Colonic mucosa (tissue), 4 donors: ENCODE measurements around the gene SOX10. TPM values are rescaled to one million over a fixed set of nuclear protein-coding genes. Genes with fewer than 3 reads are reported as not detected.

Experiments
- DNase-seq: peaks from one replicate; pipeline ENCODE4 v3.0.0-alpha.2; 2020
- H3K27ac ChIP-seq: fragments of 200-600 bp; one replicate; pipeline ENCODE4 v1.8.0; 2021
- H3K27me3 ChIP-seq: fragments of 200-600 bp; one replicate; pipeline ENCODE4 v1.8.0; 2021
- H3K36me3 ChIP-seq: fragments of 200-600 bp; one replicate; pipeline ENCODE4 v1.8.0; 2021
- H3K4me1 ChIP-seq: fragments of 200-600 bp; one replicate; pipeline ENCODE4 v1.8.0; 2021; ENCODE audit warnings: mild to moderate bottlenecking
- H3K4me3 ChIP-seq: fragments of 200-600 bp; one replicate; pipeline ENCODE4 v1.8.0; 2021
- H3K9ac ChIP-seq, 2 donors: one replicate each; pipeline ENCODE4 v1.7.0; 2013; ENCODE audit warnings: control low read depth in 2 of 2, low read depth in 2 of 2, low read length in 2 of 2
- H3K9me3 ChIP-seq: fragments of 200-600 bp; one replicate; pipeline ENCODE4 v1.8.0; 2021
- intact Hi-C: fragments of 100-400 bp; cut with DNase I; formaldehyde crosslinking; loops from one replicate; pipeline ENCODE4 v1.14.1; 2022
- total RNA-seq, 2 donors: library from RNA; stranded (reverse); fragmentation: NEBNext Ultra II Directional in 1 of 2; extraction: Animal tissue kit (Norgen Biotek cat#: 25700) in 1 of 2; gene quantifications; one replicate each; pipeline ENCODE4 v1.2.1, GENCODE V29; 2021
- TF ChIP-seq, protein P1 (sequence below): fragments of 200-600 bp; IDR thresholded peaks from one replicate; pipeline ENCODE4 v1.8.0; 2022; ENCODE audit warnings: antibody characterized with exemption, mild to moderate bottlenecking
- donor health status: healthy.
- donor health status: DM: no; HTN: no; CAD: no.
- donor health status: DM: no; HTN: no; CAD: no.

SOX10 gene
- total RNA-seq, 2 donors from 2014 or later, result 0.57 to 3.4 TPM

GRCh38 chr22:37967637-37968451, 16.5 kb downstream of the SOX10 start:
- TF ChIP-seq, protein P1, sequence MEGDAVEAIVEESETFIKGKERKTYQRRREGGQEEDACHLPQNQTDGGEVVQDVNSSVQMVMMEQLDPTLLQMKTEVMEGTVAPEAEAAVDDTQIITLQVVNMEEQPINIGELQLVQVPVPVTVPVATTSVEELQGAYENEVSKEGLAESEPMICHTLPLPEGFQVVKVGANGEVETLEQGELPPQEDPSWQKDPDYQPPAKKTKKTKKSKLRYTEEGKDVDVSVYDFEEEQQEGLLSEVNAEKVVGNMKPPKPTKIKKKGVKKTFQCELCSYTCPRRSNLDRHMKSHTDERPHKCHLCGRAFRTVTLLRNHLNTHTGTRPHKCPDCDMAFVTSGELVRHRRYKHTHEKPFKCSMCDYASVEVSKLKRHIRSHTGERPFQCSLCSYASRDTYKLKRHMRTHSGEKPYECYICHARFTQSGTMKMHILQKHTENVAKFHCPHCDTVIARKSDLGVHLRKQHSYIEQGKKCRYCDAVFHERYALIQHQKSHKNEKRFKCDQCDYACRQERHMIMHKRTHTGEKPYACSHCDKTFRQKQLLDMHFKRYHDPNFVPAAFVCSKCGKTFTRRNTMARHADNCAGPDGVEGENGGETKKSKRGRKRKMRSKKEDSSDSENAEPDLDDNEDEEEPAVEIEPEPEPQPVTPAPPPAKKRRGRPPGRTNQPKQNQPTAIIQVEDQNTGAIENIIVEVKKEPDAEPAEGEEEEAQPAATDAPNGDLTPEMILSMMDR, result no peak
- Histone ChIP-seq H3K27me3 (no peaks in the 10 kb centered on the region), H3K27ac (no peak overlapping the region), H3K36me3 (no peaks in the 10 kb centered on the region), H3K4me3 (no peak overlapping the region), H3K4me1 (no peaks in the 10 kb centered on the region), H3K9ac (no peak overlapping the region), H3K9me3 (no peaks in the 10 kb centered on the region)
- intact Hi-C loops, result loop anchor here (2.0 kb wide), 1 partner anchor 149 kb away; no protein-coding TSS in a partner anchor
- no peak for DNase-seq

GRCh38 chr22:37967147-37967546, 17.2 kb downstream of the SOX10 start:
- Histone ChIP-seq H3K27ac (no peak overlapping the region), H3K9me3 (no peaks in the 10 kb centered on the region), H3K4me3 (no peak overlapping the region), H3K36me3 (no peaks in the 10 kb centered on the region), H3K9ac (no peak overlapping the region), H3K4me1 (no peaks in the 10 kb centered on the region), H3K27me3 (no peaks in the 10 kb centered on the region)
- TF ChIP-seq, protein P1, result no peak
- intact Hi-C loops, result loop anchor here (2.0 kb wide), 1 partner anchor 148 kb away; no protein-coding TSS in a partner anchor
- no peak for DNase-seq

GRCh38 chr22:37965940-37966664, 18.3 kb downstream of the SOX10 start:
- Histone ChIP-seq H3K36me3 (no peaks in the 10 kb centered on the region), H3K9me3 (no peaks in the 10 kb centered on the region), H3K27ac (no peak overlapping the region), H3K4me3 (no peak overlapping the region), H3K27me3 (no peaks in the 10 kb centered on the region), H3K9ac (no peak overlapping the region), H3K4me1 (no peaks in the 10 kb centered on the region)
- DNase-seq, result no peak
- intact Hi-C loops, result loop anchor here (2.0 kb wide), 1 partner anchor 147 kb away; no protein-coding TSS in a partner anchor
- TF ChIP-seq, protein P1, result no peak

- no peak for DNase-seq
- H3K9me3 ChIP-seq, result no peaks in the 10 kb centered on the region
- no peak overlapping the region for H3K4me3 ChIP-seq
- no peaks in the 10 kb centered on the region for H3K4me1 ChIP-seq
- H3K9ac ChIP-seq, result no peak overlapping the region
- H3K36me3 ChIP-seq, result no peaks in the 10 kb centered on the region
- H3K27ac ChIP-seq, result no peak overlapping the region
- H3K27me3 ChIP-seq, result no peaks in the 10 kb centered on the region
- TF ChIP-seq, protein P1, result no peak
- intact Hi-C loops, result no loop called here
These were observed 23.3 kb downstream of the SOX10 start for GRCh38 chr22:37961062-37961461.

GRCh38 chr22:37959231-37959825, 25.0 kb downstream of the SOX10 start:
- Histone ChIP-seq H3K9ac (peak overlapping the region in 1 of 2 donors; percentile 14), H3K27me3 (no peaks in the 10 kb centered on the region), H3K27ac (no peak overlapping the region), H3K4me3 (no peak overlapping the region), H3K4me1 (no peaks in the 10 kb centered on the region), H3K36me3 (no peaks in the 10 kb centered on the region), H3K9me3 (no peaks in the 10 kb centered on the region)
- intact Hi-C loops, result no loop called here
- TF ChIP-seq, protein P1, result no peak
- no peak for DNase-seq
